LNCaP clone FGC (cell line): ENCODE measurements around the gene TBX4.

ENCODE experiments used
- DNase-seq: peaks from one replicate; pipeline ENCODE4 v3.0.0-alpha.2; 2011; ENCODE audit warnings: low read depth
- H3K4me3 ChIP-seq: 2 replicates; pipeline ENCODE4 v1.5.1; 2011; ENCODE audit warnings: mild to moderate bottlenecking, low read depth, low read length, control low read depth
- CTCF ChIP-seq: IDR thresholded peaks from 2 replicates; pipeline ENCODE4 v1.5.1; 2012; ENCODE audit warnings: mild to moderate bottlenecking; ENCODE audit not compliant: control insufficient read depth, insufficient read depth; ENCODE audit errors: extremely low read depth

The TBX4 gene

GRCh38 chr17:61450641-61451537, 1.3 kb upstream of the TBX4 start:
- no peak for DNase-seq
- H3K4me3 ChIP-seq = no peak overlapping the region
- TF ChIP-seq CTCF = no peak

GRCh38 chr17:61451538-61452300, 503 bp upstream of the TBX4 start:
- TF ChIP-seq CTCF = no peak
- H3K4me3 ChIP-seq = no peak overlapping the region
- DNase-seq = no peak

GRCh38 chr17:61453566-61454380, 1.6 kb downstream of the TBX4 start:
- no peak for DNase-seq
- H3K4me3 ChIP-seq = no peak overlapping the region
- no peak for TF ChIP-seq CTCF

GRCh38 chr17:61454381-61455323, 2.4 kb downstream of the TBX4 start:
- TF ChIP-seq CTCF = no peak
- no peak for DNase-seq
- H3K4me3 ChIP-seq = no peak overlapping the region

GRCh38 chr17:61455324-61456060, 3.3 kb downstream of the TBX4 start:
- H3K4me3 ChIP-seq = no peak overlapping the region
- no peak for TF ChIP-seq CTCF
- no peak for DNase-seq
